NCI-H69 (cell line): ENCODE data around the gene COPG2.
"Not testable (repeated sequence)": the region's sequence is repeated elsewhere in the genome, so short reads cannot be mapped to it uniquely, and the experiment has no call there.

Experiments used
- DNase-seq: peaks from one replicate; lab custom pipeline; 2025; lab: John Stamatoyannopoulos, UW

Gene COPG2

GRCh38 chr7:130668258-130669084, at the start of gene COPG2:
Gene COPG2 (minus strand): TSS chr7:130668748. CDS start chr7:130668668, 80 bp downstream.
- peak; percentile 95 for DNase-seq

GRCh38 chr7:130712416-130712815, 43.9 kb upstream of the COPG2 start:
- no peak for DNase-seq

GRCh38 chr7:130708766-130709165, 40.2 kb upstream of the COPG2 start:
- DNase-seq: no peak

- DNase-seq: no peak
Measured at GRCh38 chr7:130708001-130708400, 39.5 kb upstream of the COPG2 start.

- no peak for DNase-seq
Measured at GRCh38 chr7:130703851-130704250, 35.3 kb upstream of the COPG2 start.

- no peak for DNase-seq
Measured at GRCh38 chr7:130701650-130702049, 33.1 kb upstream of the COPG2 start.

GRCh38 chr7:130700760-130701159, 32.2 kb upstream of the COPG2 start:
- DNase-seq: no peak

- no peak for DNase-seq
Measured at GRCh38 chr7:130699686-130700085, 31.1 kb upstream of the COPG2 start.

- no peak for DNase-seq
Measured at GRCh38 chr7:130697820-130698219, 29.3 kb upstream of the COPG2 start.

GRCh38 chr7:130695840-130696239, 27.3 kb upstream of the COPG2 start:
- peak; percentile 69 for DNase-seq

GRCh38 chr7:130692396-130692795, 23.8 kb upstream of the COPG2 start:
- not testable (repeated sequence) for DNase-seq

GRCh38 chr7:130689683-130690082, 21.1 kb upstream of the COPG2 start:
- DNase-seq: no peak

- DNase-seq: no peak
Measured at GRCh38 chr7:130683026-130683425, 14.5 kb upstream of the COPG2 start.

- no peak for DNase-seq
Measured at GRCh38 chr7:130674456-130674855, 5.9 kb upstream of the COPG2 start.

- DNase-seq: no peak
Measured at GRCh38 chr7:130673066-130673465, 4.5 kb upstream of the COPG2 start.

GRCh38 chr7:130672146-130672545, 3.6 kb upstream of the COPG2 start:
- no peak for DNase-seq

- no peak for DNase-seq
Measured at GRCh38 chr7:130669085-130669700, 645 bp upstream of the COPG2 start.

GRCh38 chr7:130667593-130668257, 823 bp downstream of the COPG2 start:
- DNase-seq: peak; percentile 70

- DNase-seq: no peak
Measured at GRCh38 chr7:130662426-130662825, 6.1 kb downstream of the COPG2 start.

- no peak for DNase-seq
Measured at GRCh38 chr7:130655286-130655685, 13.3 kb downstream of the COPG2 start.

GRCh38 chr7:130654850-130655249, 13.7 kb downstream of the COPG2 start:
- no peak for DNase-seq

GRCh38 chr7:130650611-130651120, 17.9 kb downstream of the COPG2 start:
- DNase-seq: peak; percentile 34
